Activated gamma-delta T cell treated with Interleukin-2 at 50 U/mL for 16 hours (primary cell): ENCODE measurements around the gene CYGB.

ENCODE experiments used
- DNase-seq: peaks from one replicate; pipeline ENCODE4 v3.0.0-alpha.2; 2020

The CYGB gene

DNA sequence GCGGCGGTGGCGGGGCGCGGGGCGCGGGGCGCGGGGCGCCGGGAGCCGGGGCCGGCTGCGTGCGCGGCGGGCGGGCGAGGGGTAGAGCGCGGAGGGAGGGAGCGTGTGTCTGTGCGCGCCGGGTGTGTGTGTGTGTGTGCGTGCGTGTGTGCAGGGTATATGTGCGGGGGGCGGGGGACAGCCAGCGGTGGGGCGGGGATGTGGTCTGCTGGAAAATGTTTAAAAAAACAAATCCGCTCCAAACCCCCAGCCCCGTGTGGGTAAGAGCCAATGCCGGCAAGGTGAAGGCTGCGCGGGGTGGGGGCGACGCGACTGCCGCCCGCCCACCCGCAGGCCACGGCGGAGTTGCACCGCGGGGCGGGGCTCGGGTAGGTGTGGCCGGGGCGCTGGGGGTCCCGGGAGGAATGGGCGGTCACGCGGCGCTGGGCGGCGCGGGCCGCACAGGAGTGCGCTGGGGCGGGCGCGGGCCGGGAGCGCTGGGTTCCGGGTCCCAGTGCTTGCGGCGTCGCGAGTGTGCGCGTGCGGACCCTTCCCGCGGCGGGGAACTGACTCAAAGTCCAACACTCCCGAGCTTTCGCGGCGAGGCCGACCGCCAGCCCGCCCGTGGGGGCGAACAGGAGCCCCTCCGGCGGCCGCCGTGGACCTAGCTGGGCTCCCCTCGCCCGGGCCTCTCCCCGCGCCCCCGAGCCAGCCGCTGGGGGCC lies at the start of gene CYGB:
Gene CYGB (minus strand): TSS at position 132 of the 703 bp plus-strand sequence. CDS start 167 bp downstream, outside the sequence.
- no peak for DNase-seq

DNA sequence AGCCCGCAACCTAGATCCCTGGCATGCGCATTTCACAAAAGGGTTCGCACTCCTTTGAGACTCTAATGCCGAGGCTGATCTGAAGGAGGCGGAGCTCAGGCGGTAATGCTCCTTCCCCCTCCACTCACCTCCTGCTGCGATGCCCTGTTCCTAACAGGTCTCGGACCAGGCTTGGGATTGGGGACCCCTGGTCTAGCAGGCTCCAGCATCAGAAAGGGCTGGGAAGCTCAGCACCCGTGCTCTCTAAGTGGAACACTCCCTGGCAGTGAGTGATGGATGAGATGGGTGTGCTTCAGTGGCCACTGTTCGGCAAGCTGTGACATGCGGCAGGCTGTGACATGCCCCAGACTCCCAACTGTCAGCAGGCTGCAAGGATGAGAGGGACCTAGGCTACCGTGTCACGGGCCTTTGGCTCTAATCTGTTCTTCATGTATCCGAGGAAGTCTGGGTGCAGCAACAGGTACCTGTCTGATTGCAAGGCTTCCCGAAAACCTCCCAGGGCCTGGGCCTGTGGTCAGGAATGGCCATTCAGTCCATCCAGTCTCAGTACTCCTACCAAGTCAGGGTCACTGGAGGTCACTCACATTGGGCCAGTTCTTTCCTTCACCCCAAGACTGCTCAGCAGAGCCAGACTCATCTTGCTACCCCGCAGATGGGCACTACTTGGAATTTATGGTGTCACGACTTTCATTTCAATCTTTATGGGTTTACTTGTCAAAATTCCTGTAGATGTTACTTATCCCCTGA lies 49.4 kb upstream of the CYGB start:
- DNase-seq: no peak

DNA sequence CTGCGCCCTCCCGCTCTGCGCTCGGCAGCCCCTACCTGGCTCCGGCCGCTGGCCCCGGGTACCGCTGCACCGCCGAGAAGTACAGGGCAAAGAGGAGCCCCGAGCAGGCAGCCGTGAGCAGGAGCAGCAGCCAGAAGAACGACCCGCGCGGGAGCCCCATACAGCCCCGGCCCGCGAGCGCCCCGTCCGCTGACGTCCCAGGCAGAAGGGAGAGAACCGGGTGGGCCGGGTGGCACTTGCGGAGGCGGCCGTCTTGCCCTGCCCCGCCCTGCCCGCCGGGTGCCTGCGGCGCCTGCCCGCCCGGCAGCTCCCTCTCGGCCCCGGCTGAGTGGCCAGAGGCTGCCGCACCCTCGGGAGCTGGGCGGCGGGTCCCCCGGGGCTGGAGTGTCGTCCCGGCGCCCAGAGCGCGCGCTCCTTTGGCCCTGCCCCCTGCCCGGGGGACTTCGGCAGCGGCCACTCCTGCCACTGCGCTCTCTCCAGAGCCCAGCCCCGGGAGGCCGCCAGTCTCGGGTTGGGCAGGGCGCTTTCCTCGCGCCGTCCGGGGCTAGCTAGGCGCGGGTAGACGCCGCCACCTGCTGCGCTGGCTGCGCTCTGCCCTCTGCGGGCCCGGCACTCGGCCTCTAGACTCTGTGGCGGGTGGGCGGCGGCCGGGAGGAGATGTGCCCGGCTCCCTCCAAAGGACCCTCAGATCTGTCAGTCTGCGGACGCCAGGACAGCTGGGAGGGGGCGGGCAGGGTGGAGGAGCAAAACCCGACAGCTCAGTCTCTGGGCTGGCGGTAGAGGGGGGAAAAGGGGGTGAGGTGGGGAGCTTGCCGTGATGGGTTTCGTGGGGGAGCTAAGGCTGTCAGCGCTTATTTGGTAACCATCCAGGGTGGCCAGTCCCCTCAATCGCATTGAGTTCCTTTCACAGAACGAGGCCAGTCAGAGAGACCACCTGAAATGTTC lies 48.4 kb upstream of the CYGB start, which contains the start of gene ST6GALNAC2:
Gene ST6GALNAC2 (minus strand): TSS at position 212 of the 945 bp plus-strand sequence. CDS start 52 bp downstream, at position 160.
- peak; percentile 36 for DNase-seq

DNA sequence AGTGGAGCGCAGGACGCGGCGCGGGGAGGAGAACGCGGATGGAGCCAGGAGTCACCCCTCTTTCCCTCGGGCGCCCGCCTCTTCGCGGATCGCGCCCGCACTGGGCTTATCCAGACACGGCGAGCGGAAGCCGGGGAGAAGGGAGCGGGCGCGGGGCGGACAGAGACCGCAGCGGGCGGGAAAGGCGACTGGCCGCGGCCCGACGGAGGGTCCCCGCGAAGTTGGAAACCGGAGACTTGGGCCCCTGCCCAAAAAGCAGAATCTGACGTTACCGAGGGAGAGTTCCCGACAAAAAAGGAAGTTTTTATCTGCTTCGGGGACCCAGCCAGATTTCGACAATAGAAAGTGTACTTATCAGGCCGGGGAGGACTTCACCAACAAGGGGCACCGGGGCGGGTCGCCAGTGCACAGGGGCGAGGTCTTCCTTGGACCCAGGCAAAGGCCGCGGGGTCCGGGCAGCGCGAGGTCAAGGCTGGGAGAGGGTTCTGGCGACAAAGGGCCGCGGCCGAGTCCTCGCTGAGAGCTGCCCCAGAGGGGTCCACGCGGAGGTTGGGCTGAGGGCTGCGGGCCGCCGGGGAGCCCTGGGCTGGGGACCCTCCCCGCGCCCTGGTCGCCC lies 47.6 kb upstream of the CYGB start:
- no peak for DNase-seq

DNA sequence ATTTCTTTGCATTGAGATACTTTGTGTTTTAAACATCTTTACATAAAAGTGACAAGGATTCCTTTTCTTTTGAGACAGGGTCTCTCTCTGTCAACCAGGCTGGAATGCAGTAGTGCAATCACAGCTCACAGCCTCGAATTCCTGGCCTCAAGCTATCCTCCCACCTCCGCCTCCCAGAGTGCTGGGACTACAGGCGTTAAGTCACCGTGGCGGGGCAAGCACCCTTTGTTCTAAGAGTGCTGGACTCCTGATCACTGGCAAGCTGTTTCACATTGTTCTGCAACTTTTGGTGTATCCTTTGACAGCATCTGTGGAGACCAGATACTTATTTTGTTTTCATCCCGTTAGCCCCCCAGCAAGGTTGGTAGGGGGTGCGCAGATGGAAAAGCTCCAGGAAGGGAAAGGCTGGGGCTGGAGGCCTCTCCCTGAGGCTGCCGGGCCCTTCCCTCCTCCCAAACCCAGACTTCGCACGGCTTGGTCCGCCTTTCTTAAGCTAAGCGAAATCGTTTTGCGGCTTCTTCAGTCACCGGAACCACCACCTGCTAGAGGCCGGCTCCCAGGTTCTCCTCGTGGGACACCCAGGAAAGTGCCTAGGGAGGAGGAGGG lies 47.0 kb upstream of the CYGB start:
- DNase-seq: no peak

DNA sequence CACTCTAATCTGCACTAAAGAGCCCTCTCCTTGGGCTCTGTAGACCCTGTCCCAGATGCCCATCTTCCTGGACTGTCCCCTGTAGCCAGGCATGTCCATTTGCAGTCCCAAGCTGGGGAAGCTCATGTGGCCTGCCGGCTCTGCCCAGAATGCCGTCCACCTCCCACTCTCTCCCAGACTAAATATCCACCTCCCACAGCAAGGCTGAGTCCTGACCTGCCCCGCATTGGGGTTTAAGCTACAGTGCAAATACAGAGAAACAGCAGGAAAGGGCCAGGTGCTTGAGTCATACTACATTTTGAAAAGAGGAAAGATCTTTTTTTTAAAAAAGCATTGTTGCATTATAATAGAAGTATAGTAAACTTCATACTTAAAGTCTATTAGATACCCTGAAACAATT lies 45.2 kb upstream of the CYGB start:
- DNase-seq: no peak

DNA sequence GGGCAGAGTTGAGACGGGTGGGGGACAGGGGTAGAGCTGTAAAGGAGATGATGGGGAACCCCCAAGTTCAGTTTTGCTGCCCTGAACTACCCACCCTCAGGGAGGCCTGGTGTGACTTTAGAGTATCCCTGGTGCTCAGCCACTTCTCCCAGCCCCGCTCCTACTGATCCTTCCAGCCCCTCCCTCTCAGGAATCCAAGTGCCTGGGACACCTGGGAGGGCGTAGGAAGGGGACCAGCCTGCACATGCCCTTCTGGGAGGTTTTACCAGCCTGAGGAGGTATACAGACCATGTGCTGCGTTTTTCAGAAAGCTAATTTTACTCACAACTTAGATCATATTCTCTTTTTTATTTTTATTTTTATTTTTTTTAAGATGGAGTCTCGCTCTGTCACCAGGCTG lies 44.0 kb upstream of the CYGB start:
- DNase-seq: no peak

DNA sequence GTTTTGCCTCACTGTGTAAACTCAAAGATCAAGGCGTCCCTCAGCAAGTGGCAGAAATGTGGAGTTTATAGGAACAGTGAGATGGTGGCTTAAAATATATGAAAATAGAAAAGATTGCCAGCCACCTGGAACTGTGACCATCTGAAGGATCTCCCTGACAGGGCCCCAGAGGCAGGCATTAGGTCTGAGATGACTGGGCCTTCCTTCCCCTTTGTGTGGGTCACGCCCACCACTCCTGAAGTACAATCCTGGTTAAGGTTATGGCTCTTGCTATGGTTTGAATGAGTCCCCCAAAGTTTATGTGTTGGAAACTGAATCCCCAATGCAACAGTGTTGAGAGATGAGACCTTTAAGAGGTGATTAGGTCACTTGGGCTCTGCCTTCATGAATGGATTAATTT lies 41.8 kb upstream of the CYGB start:
- no peak for DNase-seq

DNA sequence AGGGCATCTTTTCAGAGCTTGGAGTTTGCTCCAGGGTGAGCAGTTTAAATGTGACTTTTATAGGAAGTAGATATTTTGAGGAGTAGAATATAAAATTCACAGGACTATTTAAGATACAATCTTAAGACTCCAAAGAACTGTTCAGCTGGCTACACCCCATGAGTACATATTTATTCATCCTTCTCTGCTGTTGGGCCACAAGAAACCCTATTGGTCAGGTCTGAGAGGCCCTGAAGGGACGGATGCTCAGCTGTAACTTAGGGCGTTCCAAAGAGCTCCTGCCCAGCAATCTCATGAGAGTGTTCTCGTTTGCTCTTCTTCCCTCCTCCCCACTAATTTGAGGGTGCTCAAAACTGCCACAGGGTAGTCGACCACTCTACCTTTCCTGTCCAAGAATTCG lies 40.9 kb upstream of the CYGB start:
- no peak for DNase-seq

DNA sequence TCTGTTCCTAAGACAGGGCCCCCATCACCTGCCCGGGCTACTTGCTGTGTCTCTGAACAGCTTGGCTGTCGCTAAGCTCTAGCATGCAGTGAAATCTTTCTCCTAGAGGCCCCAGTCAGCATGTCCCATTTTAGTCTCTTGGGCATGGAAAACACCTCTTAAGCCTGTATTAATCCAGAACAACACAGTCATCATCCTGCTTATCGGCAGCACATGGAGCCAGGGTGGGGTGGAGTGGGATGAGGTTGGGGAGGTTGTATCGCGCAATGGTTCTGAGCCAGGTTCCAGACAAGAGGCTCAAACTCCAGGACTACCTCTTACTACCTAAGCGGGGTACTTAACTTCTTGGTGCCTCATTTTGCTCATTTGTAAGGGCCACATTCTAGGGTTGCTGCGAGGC lies 40.4 kb upstream of the CYGB start:
- DNase-seq: no peak

DNA sequence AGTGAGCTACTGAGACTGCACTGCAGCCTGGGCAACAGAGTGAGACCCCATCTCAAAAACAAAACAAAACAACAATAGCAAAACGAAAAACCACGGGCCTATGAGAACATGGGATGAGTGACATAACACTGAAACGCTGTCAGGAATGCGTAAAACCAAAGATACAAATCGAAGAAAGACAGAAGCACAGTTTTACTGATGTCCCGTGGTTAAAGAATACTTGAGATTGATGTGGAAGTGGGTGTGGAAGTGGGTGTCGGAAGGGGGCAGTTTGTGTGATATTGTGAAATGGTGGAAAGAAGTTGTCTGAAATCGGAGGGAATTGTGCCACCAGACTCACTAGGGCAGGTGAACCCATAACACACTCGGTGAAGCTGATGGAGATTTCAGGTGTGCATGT lies 38.7 kb upstream of the CYGB start:
- no peak for DNase-seq

DNA sequence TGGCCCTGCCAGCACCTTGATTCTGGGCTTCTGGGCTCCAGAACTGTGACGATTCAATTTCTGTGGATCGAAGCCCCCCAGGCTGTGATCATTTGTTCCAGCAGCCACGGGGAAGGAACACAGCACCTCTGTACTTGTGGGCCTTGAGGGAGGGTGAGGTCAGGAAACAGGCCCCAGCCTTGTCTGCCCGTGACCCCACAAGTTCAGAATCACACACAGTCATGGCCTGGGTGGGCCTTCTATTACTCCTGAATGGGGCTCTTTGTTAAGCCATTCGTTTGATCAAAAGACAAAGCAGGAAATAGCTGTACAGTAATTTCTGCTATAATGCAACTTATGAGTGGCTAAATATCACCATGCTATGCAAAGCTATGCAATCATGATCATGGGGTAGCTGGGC lies 38.1 kb upstream of the CYGB start:
- no peak for DNase-seq

DNA sequence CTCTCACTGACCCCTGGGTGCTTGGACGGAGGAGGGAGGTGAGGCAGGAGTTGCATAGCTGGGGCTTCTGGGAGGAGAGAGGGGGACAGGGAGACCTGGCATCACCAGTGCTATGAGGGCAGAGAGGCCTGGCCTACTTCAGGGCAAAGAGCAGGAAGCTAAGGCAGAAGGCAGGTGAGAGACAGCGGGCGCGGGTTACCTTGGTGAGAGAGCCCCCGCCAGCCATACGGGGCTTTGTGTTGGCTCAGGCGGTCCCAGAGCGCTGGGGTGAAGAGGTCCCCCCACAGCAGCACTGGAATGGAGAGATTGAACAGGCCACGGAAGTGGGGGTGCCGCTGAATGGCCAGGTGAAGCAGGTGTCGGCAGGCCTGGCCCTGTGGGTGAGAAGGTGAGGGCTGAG lies 36.7 kb upstream of the CYGB start:
- DNase-seq: no peak

DNA sequence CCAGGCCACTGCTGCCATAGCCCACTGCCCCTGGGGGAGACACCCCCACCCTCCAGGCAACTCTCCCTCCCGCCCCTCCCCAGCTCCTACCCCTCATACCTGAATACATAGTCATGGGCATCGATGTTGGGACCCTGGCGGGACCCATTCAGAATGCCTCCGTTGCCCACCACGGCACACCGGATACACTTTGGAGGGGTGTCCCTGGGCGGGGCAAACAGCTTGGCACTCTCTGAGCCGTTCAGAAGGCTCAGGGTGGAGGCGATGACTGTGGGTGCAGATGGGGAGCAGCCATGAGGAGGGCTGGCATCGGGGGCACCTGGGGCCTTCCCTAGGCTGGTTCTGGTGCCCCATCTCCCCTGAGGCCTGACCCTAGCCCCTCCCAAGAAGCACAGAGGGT lies 35.6 kb upstream of the CYGB start:
- DNase-seq: no peak

DNA sequence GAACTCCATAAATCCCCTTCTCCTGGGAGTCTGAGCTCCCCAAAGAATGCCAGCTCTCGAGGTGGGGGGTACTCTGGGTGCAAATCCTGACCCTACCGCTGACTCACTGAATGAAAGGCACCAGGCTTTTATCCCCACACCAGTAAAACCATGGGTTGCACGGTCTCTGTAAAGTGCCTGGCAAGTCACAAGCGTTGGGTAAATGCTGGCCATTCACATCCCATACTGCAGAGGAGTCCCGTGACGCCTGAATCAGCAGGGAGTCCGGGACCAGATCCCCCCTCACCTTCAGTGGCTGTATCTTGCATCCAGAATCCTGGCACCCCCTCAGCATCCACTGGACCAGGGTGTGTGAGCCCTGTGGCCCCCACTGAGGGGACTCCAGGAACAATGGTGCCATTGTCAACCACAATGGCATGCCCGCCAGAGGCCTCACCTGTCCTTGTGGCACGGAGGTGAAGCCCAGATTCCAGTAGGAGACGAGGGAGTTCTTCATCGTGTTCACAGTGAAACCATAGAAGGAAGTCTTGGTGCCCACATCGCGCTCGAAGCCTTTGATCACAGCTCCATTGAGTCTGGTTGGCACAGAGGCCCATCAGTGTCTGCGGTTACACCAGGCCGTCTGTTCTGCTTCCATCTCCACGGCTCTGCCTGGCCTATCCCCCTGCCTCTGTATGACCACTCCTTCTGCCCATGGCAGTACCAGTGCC lies 34.8 kb upstream of the CYGB start:
- no peak for DNase-seq

DNA sequence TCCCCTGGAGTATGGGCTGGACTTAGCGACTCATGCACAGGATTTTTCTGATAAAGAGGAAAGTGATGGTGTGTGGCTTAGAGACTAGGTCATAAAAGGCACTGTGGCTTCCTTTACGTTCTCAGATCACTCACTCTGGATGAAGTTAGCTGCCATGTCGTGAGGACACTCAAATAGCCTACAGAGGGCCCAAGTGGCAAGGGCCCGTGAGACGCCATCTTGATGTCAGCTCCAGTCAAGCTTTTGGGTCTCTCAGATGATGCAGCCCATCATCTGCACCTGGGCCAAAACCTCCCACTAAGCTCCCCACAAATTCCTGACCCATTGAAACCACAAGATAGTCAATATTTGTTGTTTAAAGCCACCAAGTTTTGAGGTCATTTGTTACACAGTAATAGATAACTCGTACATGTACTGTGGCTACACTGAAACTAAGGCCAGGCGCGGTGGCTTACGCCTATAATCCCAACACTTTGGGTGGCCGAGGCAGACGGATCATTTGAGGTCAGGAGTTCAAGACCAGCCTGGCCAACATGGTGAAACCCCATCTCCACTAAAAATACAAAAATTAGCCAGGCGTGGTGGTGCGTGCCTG lies 33.5 kb upstream of the CYGB start:
- no peak for DNase-seq

DNA sequence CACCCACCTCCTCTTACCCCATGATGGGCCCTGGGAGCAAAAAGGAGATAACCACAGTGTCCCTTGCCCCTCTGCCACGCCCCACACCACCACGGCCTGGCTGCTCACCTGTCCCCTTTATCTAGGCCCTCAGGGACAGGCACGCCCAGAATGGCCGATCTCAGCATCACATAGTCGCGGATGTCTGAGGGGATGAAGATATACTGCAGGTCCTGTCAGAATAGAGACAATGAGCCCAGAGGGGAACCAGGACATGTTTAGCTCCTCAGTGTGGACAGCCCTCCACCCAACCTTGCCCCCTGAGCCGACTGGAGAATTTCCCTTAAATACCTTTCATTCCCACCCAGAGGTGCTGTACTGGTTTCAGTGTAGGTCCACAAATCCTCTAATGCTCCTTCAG lies 32.9 kb upstream of the CYGB start:
- DNase-seq: no peak

DNA sequence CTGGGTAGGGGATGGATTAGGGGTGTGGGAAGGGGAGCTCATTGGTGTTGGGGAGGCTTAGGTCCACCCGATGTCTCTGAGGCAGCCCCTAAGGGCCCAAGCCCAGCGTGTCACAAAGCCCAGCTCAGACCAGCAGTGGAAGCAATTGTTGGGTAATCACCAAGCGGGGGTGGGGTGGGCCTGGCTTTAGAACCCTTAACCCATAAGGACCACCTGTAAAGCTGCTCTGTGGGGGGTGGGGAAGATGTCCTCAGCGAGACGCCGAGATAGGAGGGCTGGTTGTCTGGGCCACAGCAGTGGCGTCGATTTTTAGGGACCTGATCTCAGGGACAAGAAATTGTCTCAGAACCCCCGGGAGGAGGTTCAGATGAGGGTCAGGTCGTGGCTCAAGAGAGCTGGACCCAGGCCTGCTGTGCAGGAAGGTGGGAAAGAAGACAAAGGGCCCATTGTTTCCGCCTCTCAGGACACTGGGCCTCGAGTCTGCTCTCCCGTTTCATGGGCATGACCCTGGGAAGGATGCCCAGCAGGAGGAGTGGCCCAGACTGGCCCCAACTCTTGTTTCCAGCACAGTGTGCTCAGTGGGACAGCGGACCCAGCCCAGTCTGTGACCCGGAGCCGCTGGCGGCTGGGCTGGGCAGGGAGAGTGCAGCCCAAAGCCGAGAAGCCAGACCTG lies 32.2 kb upstream of the CYGB start:
- no peak for DNase-seq

DNA sequence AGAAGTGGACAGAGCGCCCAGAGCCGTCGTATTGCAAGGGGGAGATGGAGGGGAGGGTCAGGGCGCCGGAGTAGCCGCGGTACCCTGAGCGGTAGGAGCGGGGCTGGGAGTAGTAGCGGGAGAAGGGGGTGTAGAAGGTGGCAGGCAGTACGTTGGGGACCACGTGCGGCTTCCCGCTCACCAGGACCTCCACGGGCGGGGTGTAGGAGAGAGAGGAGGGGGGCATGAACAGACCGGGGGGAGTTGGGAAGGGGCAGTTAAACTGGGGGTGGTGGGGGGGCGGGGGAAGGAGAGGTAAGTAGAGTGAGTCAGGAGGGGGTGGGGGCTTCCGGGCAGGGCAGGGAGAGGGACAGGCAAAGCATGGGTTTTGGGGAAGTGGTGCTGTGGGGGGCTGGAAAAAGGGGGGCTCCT lies 31.3 kb upstream of the CYGB start:
- DNase-seq: no peak

DNA sequence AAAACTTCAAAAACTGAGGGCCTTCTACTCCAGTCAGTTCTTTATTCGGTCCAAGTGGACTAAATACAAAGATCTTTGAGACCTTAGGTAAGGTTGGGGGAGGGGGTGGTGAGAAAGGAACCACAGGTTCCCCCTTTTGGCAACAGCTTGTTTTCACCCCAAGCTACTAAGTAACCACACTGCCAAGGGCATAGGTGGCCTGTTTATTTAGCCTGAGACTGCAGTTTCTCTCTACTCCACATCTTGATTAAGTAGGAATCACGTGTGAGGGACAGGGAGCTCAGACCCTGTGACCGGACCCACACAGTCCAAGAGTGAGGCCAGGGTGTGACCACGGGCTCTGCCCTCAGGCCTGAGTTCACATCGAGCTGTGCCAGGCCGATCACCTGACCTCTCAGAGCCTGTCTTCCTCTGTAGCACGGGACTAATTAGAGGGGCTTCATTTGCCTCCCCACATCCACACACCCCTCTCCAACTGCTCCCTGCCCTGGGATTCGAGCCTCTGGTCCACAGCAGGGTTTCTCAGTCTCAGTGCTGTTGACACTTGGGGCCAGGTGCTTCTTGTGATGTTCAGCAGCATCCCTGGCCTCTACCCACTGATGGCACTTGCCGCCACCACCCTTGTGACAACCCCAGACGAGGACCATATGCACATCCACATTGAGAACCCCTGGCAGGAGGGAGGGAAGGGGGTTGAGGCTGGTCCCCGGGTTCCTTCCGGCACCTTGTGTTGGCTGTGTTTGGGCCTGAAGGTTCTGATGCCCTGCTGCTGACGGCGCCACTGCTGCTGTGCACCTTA lies 30.3 kb upstream of the CYGB start:
- no peak for DNase-seq
